Thymus (tissue), 11 donors: ENCODE measurements around the gene ZNF579. TPM values are rescaled to one million over a fixed set of nuclear protein-coding genes. Genes with fewer than 3 reads are reported as not detected.

Experiments
- DNase-seq, 9 donors: peaks; one replicate each; pipeline ENCODE4 v3.0.0-alpha.2; 2013; ENCODE audit warnings: low spot score in 9 of 9, low read depth in 6 of 9, missing footprints in 1 of 9
- H3K27ac ChIP-seq, 2 donors: one replicate each; pipeline ENCODE4 v1.5.1; 2013; ENCODE audit warnings: control low read depth in 1 of 2, low read depth in 1 of 2, low read length in 1 of 2, mild to moderate bottlenecking in 1 of 2, moderate library complexity in 1 of 2
- H3K27me3 ChIP-seq, 2 donors: one replicate each; pipeline ENCODE4 v1.5.1; 2013; ENCODE audit warnings: low read length in 1 of 2; ENCODE audit not compliant: control insufficient read depth in 2 of 2, insufficient read depth in 1 of 2
- H3K36me3 ChIP-seq, 2 donors: one replicate each; pipeline ENCODE4 v1.5.1; 2013; ENCODE audit warnings: low read length in 1 of 2, mild to moderate bottlenecking in 1 of 2, moderate library complexity in 1 of 2; ENCODE audit not compliant: control insufficient read depth in 2 of 2, insufficient read depth in 2 of 2
- H3K4me1 ChIP-seq, 2 donors: one replicate each; pipeline ENCODE4 v1.5.1; 2013; ENCODE audit warnings: low read length in 2 of 2; ENCODE audit not compliant: control insufficient read depth in 2 of 2, insufficient read depth in 2 of 2
- H3K4me3 ChIP-seq, 2 donors: one replicate each; pipeline ENCODE4 v1.5.1; 2013; ENCODE audit warnings: low read length in 2 of 2, control low read depth in 1 of 2, mild to moderate bottlenecking in 1 of 2
- H3K9me3 ChIP-seq, 2 donors: one replicate each; pipeline ENCODE4 v1.5.1; 2013; ENCODE audit warnings: low read length in 1 of 2, mild to moderate bottlenecking in 1 of 2; ENCODE audit not compliant: control insufficient read depth in 2 of 2, insufficient read depth in 1 of 2
- WGBS: extraction: QIAGEN DNeasy Blood & Tissue Kit; methylation state at CpG from one replicate; pipeline ENCODE4 v1.1.7; 2013; 5-methylcytosine and 5-hydroxymethylcytosine counted together
- polyA plus RNA-seq: library from polyadenylated mRNA; stranded (reverse); fragments of 200-250 nt; gene quantifications from one replicate; pipeline ENCODE4 v1.2.3, GENCODE V29; 2013
- total RNA-seq: library from RNA; stranded (reverse); fragments of 120-200 nt; gene quantifications from one replicate; pipeline ENCODE4 v1.2.4, GENCODE V29; 2013
- donor health status: healthy.

ZNF579 gene
- total and polyA plus RNA-seq, 2 donors: 2.3 to 5.5 TPM

DNA sequence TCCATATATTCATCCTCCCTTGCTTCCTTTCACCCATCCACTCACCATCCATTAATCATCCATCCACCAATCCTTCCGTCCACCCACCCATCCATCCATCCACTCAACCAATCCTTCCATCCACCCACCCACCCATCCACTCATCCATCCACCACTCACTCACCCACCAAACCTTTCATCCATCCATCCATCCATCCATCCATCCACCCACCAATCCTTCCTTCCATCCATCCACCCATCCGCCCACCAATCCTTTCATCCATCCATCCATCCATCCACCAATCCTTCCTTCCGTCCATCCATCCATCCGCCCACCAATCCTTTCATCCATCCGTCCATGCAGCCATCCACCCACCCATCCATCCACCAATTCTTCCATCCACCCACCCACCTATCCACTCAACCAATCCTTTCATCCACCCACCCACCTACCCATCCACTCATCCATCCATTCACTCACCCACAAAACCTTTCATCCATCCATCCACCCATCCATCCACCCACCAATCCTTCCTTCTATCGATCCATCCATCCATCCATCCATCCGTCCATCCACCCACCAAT lies 38.3 kb downstream of the ZNF579 start:
- WGBS: 97% methylated on average over 7 of the region's 7 CpGs

DNA sequence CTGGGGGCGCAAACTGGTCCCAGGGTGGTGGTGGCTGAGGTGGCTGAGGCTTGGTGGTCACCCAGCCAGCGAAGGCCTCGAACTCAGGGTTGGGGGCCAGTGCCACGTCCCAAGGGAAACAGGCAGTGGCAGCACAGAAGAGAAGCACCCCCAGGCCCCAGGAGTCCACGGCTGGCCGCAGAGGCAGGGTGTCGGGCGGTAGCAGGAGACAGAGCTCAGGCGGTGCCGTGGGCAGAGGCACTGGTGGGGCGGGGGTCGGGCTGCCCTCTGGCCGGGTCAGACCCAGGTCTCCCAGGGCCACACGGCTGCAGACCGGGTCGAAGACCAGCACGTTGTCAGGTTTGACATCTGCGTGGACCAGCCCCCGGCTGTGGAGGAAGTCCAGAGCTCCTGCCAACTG lies 39.6 kb downstream of the ZNF579 start:
- Histone ChIP-seq H3K9me3 (no peaks in the 10 kb centered on the region), H3K4me1 (no peaks in the 10 kb centered on the region), H3K27me3 (peaks cover 0 to 4% of the 10 kb centered on the region in 2 donors), H3K36me3 (no peaks in the 10 kb centered on the region), H3K4me3 (no peak overlapping the region), H3K27ac (no peak overlapping the region)
- no peak for DNase-seq
- WGBS: 90% methylated on average over 19 of the region's 19 CpGs

More for the DNA sequence above, 38.3 kb downstream of the ZNF579 start:
- Histone ChIP-seq H3K36me3 (no peaks in the 10 kb centered on the region), H3K9me3 (no peaks in the 10 kb centered on the region), H3K4me3 (no peak overlapping the region), H3K27me3 (peaks cover 0 to 15% of the 10 kb centered on the region in 2 donors), H3K4me1 (no peaks in the 10 kb centered on the region), H3K27ac (no peak overlapping the region)
- no peak for DNase-seq

- H3K27me3 ChIP-seq: peaks cover 0 to 4% of the 10 kb centered on the region in 2 donors
- WGBS: 88% methylated on average over 10 of the region's 10 CpGs
- no peaks in the 10 kb centered on the region for H3K4me1 ChIP-seq
- H3K4me3 ChIP-seq: no peak overlapping the region
- H3K36me3 ChIP-seq: no peaks in the 10 kb centered on the region
- no peaks in the 10 kb centered on the region for H3K9me3 ChIP-seq
- no peak overlapping the region for H3K27ac ChIP-seq
- DNase-seq: no peak
Measured at GRCh38 chr19:55540619-55541018, 40.0 kb downstream of the ZNF579 start.

DNA sequence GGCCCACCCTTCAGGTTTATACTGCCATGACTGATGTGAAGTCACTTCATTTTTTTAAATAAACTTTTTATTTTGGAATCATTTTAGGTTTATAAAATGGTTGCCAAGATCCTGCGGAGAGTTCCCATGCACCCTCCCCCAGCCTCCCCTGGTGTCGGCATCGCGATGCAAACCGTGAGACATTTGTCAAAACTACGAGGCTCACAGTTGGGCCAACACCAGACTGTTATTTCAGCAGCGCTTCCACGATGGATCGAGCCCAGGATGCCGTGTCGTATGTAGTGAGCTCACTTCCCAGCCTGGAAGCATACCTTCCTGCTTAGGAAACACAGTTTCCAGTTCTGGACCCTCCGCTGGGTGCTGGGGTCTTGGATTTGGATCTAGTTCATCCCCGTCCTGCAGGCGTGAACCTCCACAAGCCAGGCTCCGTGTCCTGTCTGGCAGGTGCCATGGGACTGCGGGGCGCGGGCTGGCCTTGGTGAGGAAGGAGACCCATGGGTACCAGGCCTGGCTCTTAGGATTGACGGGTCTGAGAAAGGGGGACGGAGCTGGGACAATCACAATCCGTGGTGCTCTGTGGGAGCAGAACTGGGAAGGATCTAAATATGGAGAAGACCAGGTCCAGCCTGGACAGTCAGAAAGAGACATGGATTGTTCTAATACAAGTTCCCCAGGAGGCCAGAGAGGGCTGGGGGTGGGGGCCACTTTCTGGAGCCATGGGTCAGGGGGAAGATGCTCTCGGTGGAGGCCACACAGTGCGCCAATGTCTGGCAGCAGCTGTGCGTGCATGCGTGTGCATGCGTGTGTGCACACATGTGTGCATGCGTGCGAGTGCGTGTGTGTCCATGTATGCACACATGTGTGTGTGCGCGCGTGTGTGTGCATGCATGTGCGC lies 41.3 kb downstream of the ZNF579 start:
- Histone ChIP-seq H3K27ac (no peak overlapping the region), H3K4me3 (no peak overlapping the region), H3K36me3 (no peaks in the 10 kb centered on the region), H3K4me1 (no peaks in the 10 kb centered on the region), H3K27me3 (peaks cover 0 to 4% of the 10 kb centered on the region in 2 donors), H3K9me3 (no peaks in the 10 kb centered on the region)
- DNase-seq: no peak
- 94% methylated on average over 33 of the region's 33 CpGs for WGBS

- no peaks in the 10 kb centered on the region for H3K9me3 ChIP-seq
- 93% methylated on average over 5 of the region's 5 CpGs for WGBS
- H3K27ac ChIP-seq: no peak overlapping the region
- DNase-seq: no peak
- H3K27me3 ChIP-seq: no peaks in the 10 kb centered on the region
- H3K4me1 ChIP-seq: no peaks in the 10 kb centered on the region
- H3K36me3 ChIP-seq: no peaks in the 10 kb centered on the region
- no peak overlapping the region for H3K4me3 ChIP-seq
Measured at GRCh38 chr19:55538132-55538531, 42.5 kb downstream of the ZNF579 start.

GRCh38 chr19:55537741-55538111 lies 42.9 kb downstream of the ZNF579 start:
- H3K27me3 ChIP-seq: no peaks in the 10 kb centered on the region
- 92% methylated on average over 5 of the region's 5 CpGs for WGBS
- no peak for DNase-seq
- H3K4me3 ChIP-seq: no peak overlapping the region
- H3K27ac ChIP-seq: no peak overlapping the region
- no peaks in the 10 kb centered on the region for H3K9me3 ChIP-seq
- H3K4me1 ChIP-seq: no peaks in the 10 kb centered on the region
- H3K36me3 ChIP-seq: no peaks in the 10 kb centered on the region

- no peak for DNase-seq
- no peaks in the 10 kb centered on the region for H3K27me3 ChIP-seq
- H3K4me3 ChIP-seq: no peak within 1 kb of the TSS
- H3K9me3 ChIP-seq: no peaks in the 10 kb centered on the region
- H3K4me1 ChIP-seq: no peaks in the 10 kb centered on the region
- 70% methylated on average over 14 of the region's 14 CpGs for WGBS
- no peaks in the 10 kb centered on the region for H3K36me3 ChIP-seq
- H3K27ac ChIP-seq: no peak within 1 kb of the TSS
Measured at GRCh38 chr19:55536951-55537740, 43.5 kb downstream of the ZNF579 start, which contains the start of gene SBK2. Gene SBK2, minus strand, starts transcription at chr19:55537133. Its CDS starts 839 bp downstream, at chr19:55536294.

GRCh38 chr19:55536366-55536765 lies 44.3 kb downstream of the ZNF579 start:
- H3K27me3 ChIP-seq: no peaks in the 10 kb centered on the region
- DNase-seq: no peak
- H3K27ac ChIP-seq: no peak overlapping the region
- H3K4me3 ChIP-seq: no peak overlapping the region
- H3K36me3 ChIP-seq: no peaks in the 10 kb centered on the region
- H3K4me1 ChIP-seq: no peaks in the 10 kb centered on the region
- WGBS: 92% methylated on average over 11 of the region's 11 CpGs
- no peaks in the 10 kb centered on the region for H3K9me3 ChIP-seq

DNA sequence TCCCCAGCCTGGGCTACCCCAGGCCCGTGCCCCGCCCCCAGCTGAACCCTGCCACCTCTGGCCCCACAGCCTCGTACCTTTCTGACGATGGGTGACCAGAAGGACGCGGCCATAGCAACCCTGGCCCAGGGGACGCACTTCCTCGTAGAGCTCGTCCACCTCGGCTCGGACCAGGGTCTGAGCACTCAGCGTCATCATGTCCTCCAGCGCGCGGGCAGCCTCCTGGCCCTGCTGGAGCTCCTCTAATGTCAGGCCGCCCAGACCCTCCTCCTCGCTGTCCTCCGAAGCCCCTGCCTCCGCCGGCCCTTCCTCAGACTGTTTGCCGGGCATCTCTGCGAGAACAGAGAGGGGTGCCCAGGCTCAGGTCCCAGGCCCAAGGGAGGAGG lies 44.7 kb downstream of the ZNF579 start:
- no peak overlapping the region for H3K4me3 ChIP-seq
- DNase-seq: no peak
- peaks cover 0 to 1% of the 10 kb centered on the region in 2 donors for H3K9me3 ChIP-seq
- 97% methylated on average over 22 of the region's 22 CpGs for WGBS
- no peaks in the 10 kb centered on the region for H3K4me1 ChIP-seq
- no peaks in the 10 kb centered on the region for H3K27me3 ChIP-seq
- H3K27ac ChIP-seq: no peak overlapping the region
- no peaks in the 10 kb centered on the region for H3K36me3 ChIP-seq
